Neural cell (in vitro differentiated cells): ENCODE data around the gene WDHD1. TPM values are rescaled to one million over a fixed set of nuclear protein-coding genes. Genes with fewer than 3 reads are reported as not detected.

Source experiments
- H2AFZ ChIP-seq: fragments of 200-600, 300-800 bp; sonication (generic), shearing (Covaris generic); 2 replicates; pipeline ENCODE4 v1.6.0; 2014; ENCODE audit warnings: low read depth, mild to moderate bottlenecking, antibody characterized with exemption, low read length, moderate library complexity
- H3F3A ChIP-seq: fragments of 200-600 bp; shearing (Covaris generic); 2 replicates; pipeline ENCODE4 v1.6.1; 2016; ENCODE audit warnings: mild to moderate bottlenecking, moderate library complexity, mixed read lengths, antibody characterized with exemption, low read length; ENCODE audit not compliant: insufficient read depth, poor library complexity, severe bottlenecking
- H3K27ac ChIP-seq: fragments of 200-600, 300-800 bp; sonication (generic), shearing (Covaris generic); 2 replicates; pipeline ENCODE4 v1.5.1; 2014; ENCODE audit warnings: mild to moderate bottlenecking, low read length, moderate library complexity
- H3K27me3 ChIP-seq: fragments of 300-800, 200-600 bp; sonication (generic), shearing (Covaris generic); 2 replicates; pipeline ENCODE4 v1.6.0; 2014; ENCODE audit warnings: mild to moderate bottlenecking, low read depth, low read length, moderate library complexity; ENCODE audit not compliant: insufficient read depth
- H3K36me3 ChIP-seq: fragments of 300-800, 200-600 bp; sonication (generic), shearing (Covaris generic); 2 replicates; pipeline ENCODE4 v1.5.1; 2014; ENCODE audit warnings: mild to moderate bottlenecking, antibody characterized with exemption, low read length, moderate library complexity; ENCODE audit not compliant: insufficient read depth
- H3K4me2 ChIP-seq: fragments of 300-800, 200-600 bp; sonication (generic), shearing (Covaris generic); 2 replicates; pipeline ENCODE4 v1.6.0; 2014; ENCODE audit warnings: mild to moderate bottlenecking, low read length
- H3K4me3 ChIP-seq: fragments of 300-800, 200-600 bp; sonication (generic), shearing (Covaris generic); 2 replicates; pipeline ENCODE4 v1.5.1; 2014; ENCODE audit warnings: mild to moderate bottlenecking, low read length, moderate library complexity
- H3K79me2 ChIP-seq: fragments of 200-600 bp; shearing (Covaris generic); replicated peaks from 2 replicates; pipeline ENCODE4 v1.6.0; 2014; ENCODE audit warnings: mild to moderate bottlenecking, low read length, moderate library complexity; ENCODE audit not compliant: insufficient read depth
- H3K9ac ChIP-seq: fragments of 300-800, 200-600 bp; sonication (generic), shearing (Covaris generic); 2 replicates; pipeline ENCODE4 v1.6.1; 2016; ENCODE audit warnings: mild to moderate bottlenecking, low read length, mixed read lengths
- H3K9me2 ChIP-seq: fragments of 200-600 bp; shearing (Covaris generic); 2 replicates; pipeline ENCODE4 v1.6.1; 2016; ENCODE audit warnings: mild to moderate bottlenecking, low read length, mixed read lengths; ENCODE audit not compliant: insufficient read depth
- H3K9me3 ChIP-seq: fragments of 200-600, 300-800 bp; sonication (generic), shearing (Covaris generic); 2 replicates; pipeline ENCODE4 v1.6.1; 2016; ENCODE audit warnings: mild to moderate bottlenecking, mixed run types, low read length, moderate library complexity, mixed read lengths
- H4K20me1 ChIP-seq: fragments of 200-600 bp; shearing (Covaris generic); 2 replicates; pipeline ENCODE4 v1.6.1; 2016; ENCODE audit warnings: mild to moderate bottlenecking, mixed run types; ENCODE audit not compliant: insufficient read depth
- CTCF ChIP-seq: fragments of 450-650 bp; IDR thresholded peaks from 2 replicates; pipeline ENCODE4 v1.5.1; 2014; ENCODE audit warnings: antibody characterized with exemption, mild to moderate bottlenecking, moderate library complexity; ENCODE audit not compliant: poor library complexity, severe bottlenecking
- EP300 ChIP-seq: fragments of 450-650 bp; conservative IDR thresholded peaks from 2 replicates; pipeline ENCODE4 v1.6.1; 2014; ENCODE audit warnings: antibody characterized with exemption, mild to moderate bottlenecking, moderate library complexity; ENCODE audit not compliant: poor library complexity, severe bottlenecking
- EZH2 ChIP-seq: fragments of 200-600, 300-800 bp; shearing (Covaris generic), sonication (generic); IDR thresholded peaks from 2 replicates; pipeline ENCODE4 v1.6.1; 2014; ENCODE audit warnings: antibody characterized with exemption, low read length, borderline replicate concordance, mild to moderate bottlenecking; ENCODE audit not compliant: insufficient read depth, poor library complexity, severe bottlenecking
- MXI1 ChIP-seq: fragments of 450-650 bp; conservative IDR thresholded peaks from 2 replicates; pipeline ENCODE4 v1.6.1; 2014; ENCODE audit warnings: antibody characterized with exemption, mild to moderate bottlenecking; ENCODE audit not compliant: poor library complexity, severe bottlenecking
- POLR2AphosphoS5 ChIP-seq: IDR thresholded peaks from 2 replicates; pipeline ENCODE4 v1.6.1; 2012
- RAD21 ChIP-seq: fragments of 450-650 bp; conservative IDR thresholded peaks from 2 replicates; pipeline ENCODE4 v1.6.1; 2014; ENCODE audit warnings: antibody characterized with exemption, mild to moderate bottlenecking, moderate library complexity
- REST ChIP-seq: IDR thresholded peaks from 2 replicates; pipeline ENCODE4 v1.6.1; 2012; ENCODE audit warnings: borderline replicate concordance
- SMC3 ChIP-seq: fragments of 450-650 bp; conservative IDR thresholded peaks from 2 replicates; pipeline ENCODE4 v1.6.1; 2014; ENCODE audit warnings: antibody characterized with exemption, mild to moderate bottlenecking, moderate library complexity; ENCODE audit not compliant: poor library complexity
- TAF1 ChIP-seq: IDR thresholded peaks from 2 replicates; pipeline ENCODE4 v1.6.1; 2012; ENCODE audit warnings: low read depth
- polyA minus RNA-seq: library from RNA; depleted of rRNA, polyadenylated mRNA; stranded (reverse); fragments of >200 nt; gene quantifications from 2 replicates; pipeline ENCODE4 v1.2.3, GENCODE V29; 2014
- polyA plus RNA-seq: library from polyadenylated mRNA; depleted of rRNA; stranded (reverse); fragments of >200 nt; gene quantifications from 2 replicates; pipeline ENCODE4 v1.2.3, GENCODE V29; 2014

WDHD1 gene
- polyA plus RNA-seq (8.0 and 8.1 TPM in 2 replicates), polyA minus RNA-seq (14.4 and 14.8 TPM in 2 replicates)

GRCh38 chr14:55026793-55027561, at the start of gene WDHD1, which contains the start of gene SOCS4:
Gene WDHD1 (minus strand): TSS chr14:55027099. CDS start chr14:55026787, 312 bp downstream.
Gene SOCS4 (plus strand): TSS chr14:55027236. CDS start chr14:55043042, 15,806 bp downstream.
- TF ChIP-seq RAD21 = peak; percentile 47
- peak; percentile 97 for TF ChIP-seq MXI1
- peak; percentile 49 for TF ChIP-seq CTCF
- TF ChIP-seq SMC3 = peak; percentile 57
- peak; percentile 73 for TF ChIP-seq REST
- TF ChIP-seq TAF1 = peak; percentile 46
- peak; percentile 89 for TF ChIP-seq POLR2AphosphoS5
- TF ChIP-seq EP300 = peak; percentile 73
- no peak for TF ChIP-seq EZH2
- Histone ChIP-seq H3K4me2 (peak within 1 kb of the TSS; percentile 92), H3K9me2 (no peaks in the 10 kb centered on the region), H3K4me3 (peak within 1 kb of the TSS; percentile 79), H3K27ac (peak within 1 kb of the TSS; percentile 90), H4K20me1 (no peaks in the 10 kb centered on the region), H3K36me3 (no peaks in the 10 kb centered on the region), H3K9me3 (no peaks in the 10 kb centered on the region), H3K9ac (peak within 1 kb of the TSS; percentile 82), H3K27me3 (no peaks in the 10 kb centered on the region), H3K79me2 (peaks cover 62% of the 10 kb centered on the region), H3F3A (no peaks in the 10 kb centered on the region), H2AFZ (peak within 1 kb of the TSS; percentile 67)

- H3K4me3 ChIP-seq = no peak overlapping the region
- H3K9ac ChIP-seq = no peak overlapping the region
- H3K36me3 ChIP-seq = no peaks in the 10 kb centered on the region
- H3F3A ChIP-seq = no peaks in the 10 kb centered on the region
- H2AFZ ChIP-seq = no peak overlapping the region
- H3K9me2 ChIP-seq = no peaks in the 10 kb centered on the region
- H3K9me3 ChIP-seq = no peaks in the 10 kb centered on the region
- H3K79me2 ChIP-seq = no peaks in the 10 kb centered on the region
- H3K27me3 ChIP-seq = no peaks in the 10 kb centered on the region
- H3K27ac ChIP-seq = no peak overlapping the region
- no peak overlapping the region for H3K4me2 ChIP-seq
- TF ChIP-seq REST (no peak), EP300 (no peak), POLR2AphosphoS5 (no peak), MXI1 (no peak), SMC3 (no peak), EZH2 (no peak), CTCF (no peak), RAD21 (no peak), TAF1 (no peak)
- no peaks in the 10 kb centered on the region for H4K20me1 ChIP-seq
Observed at GRCh38 chr14:55075628-55076175, 48.8 kb upstream of the WDHD1 start.
